ENCODE data around the gene PRRC2C.
"Not testable (repeated sequence)": the region's sequence is repeated elsewhere in the genome, so short reads cannot be mapped to it uniquely, and the experiment has no call there.

The PRRC2C gene

DNA sequence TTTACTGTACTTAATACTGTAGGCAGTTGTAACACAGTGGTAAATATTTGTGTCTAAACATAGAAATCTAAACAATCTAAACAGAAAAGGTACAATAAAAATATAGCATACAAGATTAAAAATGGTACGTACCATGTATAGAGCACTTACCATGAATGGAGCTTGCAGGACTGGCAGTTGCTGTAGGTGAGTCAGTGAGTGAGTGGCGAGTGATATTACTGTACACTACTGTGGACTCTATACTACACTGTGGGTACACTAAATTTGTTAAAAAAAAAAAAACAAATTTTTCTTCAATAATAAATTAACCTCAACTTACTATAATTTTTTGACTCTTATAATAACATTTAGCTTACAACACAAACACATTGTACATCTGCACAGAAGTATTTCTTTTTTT lies 97.3 kb downstream of the PRRC2C start:
- Histone ChIP-seq H3K27ac (no peak overlapping the region), H3K36me3 (ENCODE audit: insufficient read depth, low read length) (peaks cover 87% of the 10 kb centered on the region), H3K9ac (ENCODE audit: insufficient read length) (no peak overlapping the region), H3K9me3 (ENCODE audit: low read depth, low read length) (no peaks in the 10 kb centered on the region), H3K4me3 (no peak overlapping the region)
- TF ChIP-seq POLR2AphosphoS5 (IDR thresholded peaks at IDR 0.05; ENCODE audit: borderline replicate concordance, low read depth, low read length) = no peak
- no peak for TF ChIP-seq EZH2 (IDR thresholded peaks at IDR 0.05)
- TF ChIP-seq FOXP2 (optimal IDR thresholded peaks at IDR 0.05; ENCODE audit: control extremely low read depth, extremely low read length, insufficient read depth) = no peak
- no peak for DNase-seq (ENCODE audit: low read depth, low spot score)

DNA sequence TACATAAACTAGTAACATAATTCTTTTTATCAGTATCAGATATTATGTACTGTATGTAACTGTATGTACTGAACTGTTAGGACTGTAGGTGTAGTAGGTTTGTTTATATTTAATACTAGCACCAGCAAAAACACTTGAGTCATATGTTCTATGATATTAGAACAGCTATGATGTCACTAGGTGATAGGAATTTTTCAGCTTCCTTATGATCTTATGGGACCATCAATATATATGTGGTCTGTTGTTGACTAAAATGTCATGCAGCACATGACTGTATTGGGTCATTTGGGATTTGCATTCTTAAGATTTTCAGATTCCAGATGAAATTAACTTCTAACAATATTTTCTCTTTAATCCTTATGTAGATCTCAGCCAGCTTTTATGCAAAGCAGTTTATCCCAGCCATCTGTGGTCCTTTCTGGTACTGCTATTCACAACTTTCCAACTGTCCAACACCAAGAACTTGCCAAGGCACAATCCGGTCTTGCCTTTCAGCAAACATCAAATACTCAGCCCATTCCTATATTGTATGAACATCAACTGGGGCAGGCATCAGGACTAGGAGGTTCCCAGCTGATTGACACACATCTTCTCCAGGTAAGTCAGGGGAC lies 98.4 kb downstream of the PRRC2C start:
- Histone ChIP-seq H3K9ac (ENCODE audit: insufficient read length) (no peak overlapping the region), H3K36me3 (ENCODE audit: insufficient read depth, low read length) (peaks cover 87% of the 10 kb centered on the region), H3K27ac (no peak overlapping the region), H3K9me3 (ENCODE audit: low read depth, low read length) (no peaks in the 10 kb centered on the region), H3K4me3 (no peak overlapping the region)
- no peak for DNase-seq (ENCODE audit: low read depth, low spot score)
- TF ChIP-seq EZH2 (IDR thresholded peaks at IDR 0.05) = no peak
- no peak for TF ChIP-seq POLR2AphosphoS5 (IDR thresholded peaks at IDR 0.05; ENCODE audit: borderline replicate concordance, low read depth, low read length)
- TF ChIP-seq FOXP2 (optimal IDR thresholded peaks at IDR 0.05; ENCODE audit: control extremely low read depth, extremely low read length, insufficient read depth) = no peak

DNA sequence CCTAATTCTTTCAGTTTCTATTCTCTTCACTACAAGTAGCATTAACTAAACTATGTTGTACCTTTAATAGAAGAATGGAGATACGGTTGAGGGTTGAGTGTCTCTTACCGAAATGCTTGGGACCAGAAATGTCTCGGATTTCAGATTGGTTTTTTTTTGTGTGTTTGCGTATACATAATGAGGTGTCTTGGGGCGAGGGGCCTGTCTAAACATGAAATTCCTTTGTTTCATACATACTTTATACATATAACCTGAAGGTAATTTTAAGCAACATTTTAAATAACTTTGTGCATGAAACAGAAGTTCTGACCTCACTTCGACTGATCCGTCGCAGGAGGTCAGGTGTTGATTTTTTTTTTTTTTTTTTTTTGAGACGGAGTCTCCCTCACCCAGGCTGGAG lies 100.4 kb downstream of the PRRC2C start:
- TF ChIP-seq FOXP2 (optimal IDR thresholded peaks at IDR 0.05; ENCODE audit: control extremely low read depth, extremely low read length, insufficient read depth) (no peak), POLR2AphosphoS5 (IDR thresholded peaks at IDR 0.05; ENCODE audit: borderline replicate concordance, low read depth, low read length) (no peak), EZH2 (IDR thresholded peaks at IDR 0.05) (no peak)
- Histone ChIP-seq H3K9me3 (ENCODE audit: low read depth, low read length) (no peaks in the 10 kb centered on the region), H3K4me3 (no peak overlapping the region), H3K9ac (ENCODE audit: insufficient read length) (no peak overlapping the region), H3K36me3 (ENCODE audit: insufficient read depth, low read length) (peaks cover 87% of the 10 kb centered on the region), H3K27ac (no peak overlapping the region)
- no peak for DNase-seq (ENCODE audit: low read depth, low spot score)

DNA sequence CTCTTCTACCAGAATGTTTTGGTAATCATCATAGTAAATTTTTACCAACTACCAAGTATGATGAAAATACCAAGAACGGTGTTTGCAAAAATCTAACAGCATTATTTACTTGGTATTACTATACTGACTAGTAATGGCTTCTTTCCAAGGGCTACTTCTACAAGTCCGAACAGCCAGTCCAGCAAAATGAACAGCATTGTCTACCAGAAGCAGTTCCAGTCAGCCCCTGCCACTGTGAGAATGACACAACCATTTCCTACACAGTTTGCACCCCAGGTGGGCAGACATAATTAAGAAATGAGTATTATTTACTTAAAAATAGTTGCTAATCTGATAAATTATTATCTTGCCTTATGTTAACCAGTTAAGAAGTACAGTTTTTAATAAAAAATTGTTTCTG lies 102.9 kb downstream of the PRRC2C start:
- Histone ChIP-seq H3K36me3 (ENCODE audit: insufficient read depth, low read length) (peaks cover 91% of the 10 kb centered on the region), H3K4me3 (no peak overlapping the region)

DNA sequence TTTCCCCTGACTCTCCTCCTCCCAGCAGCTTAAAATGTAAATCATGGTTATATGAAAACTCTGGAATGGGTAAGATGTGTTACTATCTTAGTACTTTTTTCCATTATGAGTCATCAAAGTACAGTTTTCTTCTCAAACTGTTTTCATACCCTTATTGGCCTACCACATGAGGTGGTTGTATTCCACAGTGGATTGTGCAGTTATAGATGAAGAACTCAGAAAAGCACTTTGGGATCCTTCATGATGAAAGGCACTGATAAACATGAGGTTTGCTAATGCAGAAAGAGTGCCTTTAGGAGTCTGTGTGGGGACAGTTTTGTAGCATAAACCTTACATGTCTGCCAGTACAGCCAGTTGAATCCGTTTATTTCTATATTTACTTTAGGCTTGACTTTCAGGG lies 104.7 kb downstream of the PRRC2C start:
- no peak for DNase-seq (ENCODE audit: low read depth, low spot score)
- H3K9me3 ChIP-seq (ENCODE audit: low read depth, low read length) = no peaks in the 10 kb centered on the region

More for the DNA sequence above, 102.9 kb downstream of the PRRC2C start:
- DNase-seq (ENCODE audit: low read depth, low spot score) = no peak
- Histone ChIP-seq H3K9ac (ENCODE audit: insufficient read length) (no peak overlapping the region), H3K9me3 (ENCODE audit: low read depth, low read length) (no peaks in the 10 kb centered on the region), H3K27ac (no peak overlapping the region)
- TF ChIP-seq EZH2 (IDR thresholded peaks at IDR 0.05) (no peak), POLR2AphosphoS5 (IDR thresholded peaks at IDR 0.05; ENCODE audit: borderline replicate concordance, low read depth, low read length) (no peak), FOXP2 (optimal IDR thresholded peaks at IDR 0.05; ENCODE audit: control extremely low read depth, extremely low read length, insufficient read depth) (no peak)

DNA sequence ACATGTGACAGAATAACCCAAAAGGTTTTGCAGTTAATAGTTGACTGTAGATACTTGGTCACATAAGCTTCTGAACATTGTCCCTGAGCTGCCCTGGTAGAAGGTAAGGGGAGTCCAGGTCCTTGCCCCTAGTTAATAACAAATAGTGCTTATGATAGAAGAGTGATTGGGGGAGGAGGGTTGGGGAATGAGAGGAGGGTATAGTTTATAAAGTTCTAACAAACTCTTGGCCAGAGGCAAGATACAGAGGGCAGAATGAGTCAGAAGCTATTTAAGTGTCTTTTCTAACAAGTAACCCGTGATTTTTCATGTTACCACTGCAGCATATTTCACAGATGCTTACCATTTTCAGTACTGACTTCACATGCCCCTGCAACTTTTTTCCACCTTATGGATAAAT lies 110.0 kb downstream of the PRRC2C start:
- DNase-seq (ENCODE audit: low read depth, low spot score) = no peak
- no peak overlapping the region for H3K9ac ChIP-seq (ENCODE audit: insufficient read length)
- H3K36me3 ChIP-seq (ENCODE audit: insufficient read depth, low read length) = peaks cover 68% of the 10 kb centered on the region
- no peak for TF ChIP-seq POLR2AphosphoS5 (IDR thresholded peaks at IDR 0.05; ENCODE audit: borderline replicate concordance, low read depth, low read length)
- TF ChIP-seq FOXP2 (optimal IDR thresholded peaks at IDR 0.05; ENCODE audit: control extremely low read depth, extremely low read length, insufficient read depth) = no peak
- TF ChIP-seq EZH2 (IDR thresholded peaks at IDR 0.05) = no peak
- H3K27ac ChIP-seq = no peak overlapping the region
- H3K9me3 ChIP-seq (ENCODE audit: low read depth, low read length) = no peaks in the 10 kb centered on the region
- no peak overlapping the region for H3K4me3 ChIP-seq

More for the DNA sequence above, 104.7 kb downstream of the PRRC2C start:
- Histone ChIP-seq H3K4me3 (no peak overlapping the region), H3K9ac (ENCODE audit: insufficient read length) (no peak overlapping the region), H3K36me3 (ENCODE audit: insufficient read depth, low read length) (peaks cover 89% of the 10 kb centered on the region), H3K27ac (no peak overlapping the region)
- TF ChIP-seq POLR2AphosphoS5 (IDR thresholded peaks at IDR 0.05; ENCODE audit: borderline replicate concordance, low read depth, low read length) (no peak), EZH2 (IDR thresholded peaks at IDR 0.05) (no peak), FOXP2 (optimal IDR thresholded peaks at IDR 0.05; ENCODE audit: control extremely low read depth, extremely low read length, insufficient read depth) (no peak)

DNA sequence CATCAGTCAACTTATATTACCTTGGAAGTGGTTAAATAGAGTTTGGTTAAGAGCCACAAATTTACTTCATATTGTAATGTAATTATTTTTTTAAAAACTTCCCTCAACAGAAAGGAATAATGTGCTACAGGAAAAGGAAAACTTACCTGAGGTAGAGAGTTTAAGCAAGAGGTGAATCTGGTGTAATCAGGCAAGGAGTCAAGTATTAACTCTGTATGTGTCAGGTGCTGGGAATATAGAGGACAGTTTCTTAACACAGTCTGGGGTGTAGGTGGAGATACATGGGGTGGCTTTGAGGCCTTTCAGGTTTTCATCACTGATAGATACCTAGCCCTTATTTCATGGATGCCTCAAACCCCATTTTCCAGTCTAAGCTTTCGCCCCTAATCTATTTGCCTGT lies 110.8 kb downstream of the PRRC2C start:
- no peak for DNase-seq (ENCODE audit: low read depth, low spot score)
- Histone ChIP-seq H3K9me3 (ENCODE audit: low read depth, low read length) (no peaks in the 10 kb centered on the region), H3K36me3 (ENCODE audit: insufficient read depth, low read length) (peaks cover 60% of the 10 kb centered on the region), H3K9ac (ENCODE audit: insufficient read length) (no peak overlapping the region), H3K27ac (no peak overlapping the region), H3K4me3 (no peak overlapping the region)
- TF ChIP-seq POLR2AphosphoS5 (IDR thresholded peaks at IDR 0.05; ENCODE audit: borderline replicate concordance, low read depth, low read length) (no peak), EZH2 (IDR thresholded peaks at IDR 0.05) (no peak), FOXP2 (optimal IDR thresholded peaks at IDR 0.05; ENCODE audit: control extremely low read depth, extremely low read length, insufficient read depth) (no peak)

DNA sequence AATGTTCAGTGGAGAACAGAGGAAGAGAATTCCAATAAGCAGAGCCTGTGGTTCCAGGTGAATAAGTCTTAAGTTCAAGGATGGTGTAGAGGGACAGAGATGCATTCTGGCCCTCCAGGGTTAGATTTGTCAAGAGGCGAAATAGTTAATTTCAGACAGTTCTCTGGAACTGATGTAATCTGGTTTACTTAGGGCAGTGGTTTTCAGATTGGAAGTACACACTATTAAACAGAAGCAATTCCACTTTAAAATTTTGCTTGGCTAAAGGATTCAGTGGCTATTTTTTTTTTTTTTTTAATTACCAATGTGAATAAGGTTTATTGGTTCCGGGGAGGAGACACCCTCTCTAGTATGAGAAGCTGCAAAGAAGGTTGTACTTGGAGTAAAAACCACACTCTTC lies 111.4 kb downstream of the PRRC2C start:
- H3K36me3 ChIP-seq (ENCODE audit: insufficient read depth, low read length) = peaks cover 55% of the 10 kb centered on the region
- H3K9me3 ChIP-seq (ENCODE audit: low read depth, low read length) = no peaks in the 10 kb centered on the region
- H3K4me3 ChIP-seq = no peak overlapping the region
- 0 out of 2 replicates have a peak overlapping the region, but pooled peaks have one; percentile 71 for H3K27ac ChIP-seq
- no peak overlapping the region for H3K9ac ChIP-seq (ENCODE audit: insufficient read length)
- no peak for DNase-seq (ENCODE audit: low read depth, low spot score)
- TF ChIP-seq FOXP2 (optimal IDR thresholded peaks at IDR 0.05; ENCODE audit: control extremely low read depth, extremely low read length, insufficient read depth) (no peak), POLR2AphosphoS5 (IDR thresholded peaks at IDR 0.05; ENCODE audit: borderline replicate concordance, low read depth, low read length) (no peak; the same call in 1 of the 2 replicates), EZH2 (IDR thresholded peaks at IDR 0.05) (no peak)

DNA sequence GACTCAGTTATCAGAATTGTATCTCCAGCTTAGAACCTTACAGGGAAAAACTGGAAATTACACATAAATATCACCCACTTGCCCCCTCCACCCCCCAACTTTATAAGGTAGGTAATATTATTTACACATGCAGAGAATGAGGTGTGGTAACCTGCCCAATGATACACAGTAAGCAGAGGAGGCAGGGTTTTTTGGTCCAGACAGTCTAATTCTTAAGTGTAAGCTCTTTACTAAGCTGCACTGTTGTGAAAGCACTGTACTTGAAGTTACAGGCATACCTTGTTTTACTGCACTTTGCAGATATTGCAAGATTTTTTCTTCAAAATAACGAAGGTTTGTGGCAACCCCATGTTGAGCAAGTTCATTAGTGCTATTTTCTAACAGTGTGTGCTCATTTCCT lies 111.9 kb downstream of the PRRC2C start:
- H3K9me3 ChIP-seq (ENCODE audit: low read depth, low read length) = no peaks in the 10 kb centered on the region
- no peak overlapping the region for H3K4me3 ChIP-seq
- peak overlapping the region; percentile 71; the same call in 1 of the 2 replicates for H3K27ac ChIP-seq
- peaks cover 50% of the 10 kb centered on the region for H3K36me3 ChIP-seq (ENCODE audit: insufficient read depth, low read length)
- peak; percentile 39 for DNase-seq (ENCODE audit: low read depth, low spot score)
- TF ChIP-seq EZH2 (IDR thresholded peaks at IDR 0.05) = no peak
- no peak for TF ChIP-seq POLR2AphosphoS5 (IDR thresholded peaks at IDR 0.05; ENCODE audit: borderline replicate concordance, low read depth, low read length)
- TF ChIP-seq FOXP2 (optimal IDR thresholded peaks at IDR 0.05; ENCODE audit: control extremely low read depth, extremely low read length, insufficient read depth) = no peak
- no peak overlapping the region for H3K9ac ChIP-seq (ENCODE audit: insufficient read length)

DNA sequence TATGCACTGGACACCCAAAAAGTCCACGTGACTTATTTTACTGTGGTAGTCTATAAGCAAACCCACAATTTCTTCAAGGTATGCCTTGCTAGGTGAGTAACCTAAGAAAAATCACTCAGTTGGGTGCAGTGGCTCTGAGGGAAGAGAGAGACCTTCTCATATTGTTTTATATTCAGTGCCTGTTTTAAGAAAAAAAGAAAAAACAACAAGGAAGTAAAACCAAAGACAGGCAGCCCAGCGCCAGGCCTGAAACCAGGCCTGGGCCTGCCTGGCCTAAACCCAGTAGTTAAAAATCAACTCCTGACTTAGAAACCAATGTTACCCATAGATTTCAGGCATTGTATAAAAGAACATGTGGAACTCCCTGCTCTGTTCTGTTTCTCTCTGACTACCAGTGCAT lies 115.0 kb downstream of the PRRC2C start:
- not testable (repeated sequence) for H3K27ac ChIP-seq; H3K9me3 ChIP-seq (ENCODE audit: low read depth, low read length); DNase-seq (ENCODE audit: low read depth, low spot score); H3K9ac ChIP-seq (ENCODE audit: insufficient read length); H3K4me3 ChIP-seq
- H3K36me3 ChIP-seq (ENCODE audit: insufficient read depth, low read length) = peaks cover 22% of the 10 kb centered on the region
